ENCODE measurements around the gene GPR39.

- TF ChIP-seq POLR2A (IDR thresholded peaks at IDR 0.05) (no peak), CTCF (IDR thresholded peaks at IDR 0.05) (no peak)
Observed at GRCh38 chr2:132567682-132568081, 151.1 kb downstream of the GPR39 start.

Measured in uterus (tissue), 2 donors.